HEK293 (cell line): ENCODE data around the gene HOXC11.

Source experiments
- ZBTB1 ChIP-seq: fragments of 450-650 bp; formaldehyde crosslinking; IDR thresholded peaks from 2 replicates; pipeline ENCODE4 v1.5.1; 2016; ENCODE audit warnings: missing biosample characterization, missing genetic modification characterization
- ZBTB8A ChIP-seq: fragments of 450-650 bp; formaldehyde crosslinking; IDR thresholded peaks from 2 replicates; pipeline ENCODE4 v1.5.1; 2016; ENCODE audit warnings: missing biosample characterization, missing genetic modification characterization
- TF ChIP-seq, protein P1 (sequence below): fragments of 450-650 bp; formaldehyde crosslinking; IDR thresholded peaks from 2 replicates; pipeline ENCODE4 v1.5.1; 2016; ENCODE audit warnings: missing biosample characterization, missing genetic modification characterization

DNA sequence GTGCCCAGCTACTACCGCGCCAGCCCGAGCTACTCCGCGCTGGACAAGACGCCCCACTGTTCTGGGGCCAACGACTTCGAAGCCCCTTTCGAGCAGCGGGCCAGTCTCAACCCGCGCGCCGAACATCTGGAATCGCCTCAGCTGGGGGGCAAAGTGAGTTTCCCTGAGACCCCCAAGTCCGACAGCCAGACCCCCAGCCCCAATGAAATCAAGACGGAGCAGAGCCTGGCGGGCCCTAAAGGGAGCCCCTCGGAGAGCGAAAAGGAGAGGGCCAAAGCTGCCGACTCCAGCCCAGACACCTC lies 12.7 kb downstream of the HOXC11 start:
- TF ChIP-seq, protein P1, sequence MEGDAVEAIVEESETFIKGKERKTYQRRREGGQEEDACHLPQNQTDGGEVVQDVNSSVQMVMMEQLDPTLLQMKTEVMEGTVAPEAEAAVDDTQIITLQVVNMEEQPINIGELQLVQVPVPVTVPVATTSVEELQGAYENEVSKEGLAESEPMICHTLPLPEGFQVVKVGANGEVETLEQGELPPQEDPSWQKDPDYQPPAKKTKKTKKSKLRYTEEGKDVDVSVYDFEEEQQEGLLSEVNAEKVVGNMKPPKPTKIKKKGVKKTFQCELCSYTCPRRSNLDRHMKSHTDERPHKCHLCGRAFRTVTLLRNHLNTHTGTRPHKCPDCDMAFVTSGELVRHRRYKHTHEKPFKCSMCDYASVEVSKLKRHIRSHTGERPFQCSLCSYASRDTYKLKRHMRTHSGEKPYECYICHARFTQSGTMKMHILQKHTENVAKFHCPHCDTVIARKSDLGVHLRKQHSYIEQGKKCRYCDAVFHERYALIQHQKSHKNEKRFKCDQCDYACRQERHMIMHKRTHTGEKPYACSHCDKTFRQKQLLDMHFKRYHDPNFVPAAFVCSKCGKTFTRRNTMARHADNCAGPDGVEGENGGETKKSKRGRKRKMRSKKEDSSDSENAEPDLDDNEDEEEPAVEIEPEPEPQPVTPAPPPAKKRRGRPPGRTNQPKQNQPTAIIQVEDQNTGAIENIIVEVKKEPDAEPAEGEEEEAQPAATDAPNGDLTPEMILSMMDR (tag by site-specific recombination): no peak
- TF ChIP-seq ZBTB8A: no peak
- no peak for TF ChIP-seq ZBTB1
